Articular chondrocyte of knee joint (primary cell): ENCODE data around the gene FASTKD3. TPM values are rescaled to one million over a fixed set of nuclear protein-coding genes. Genes with fewer than 3 reads are reported as not detected.

Experiments used
- total RNA-seq: library from RNA; depleted of rRNA; stranded (reverse); fragments of >200 nt; gene quantifications from 2 replicates; pipeline ENCODE4 v1.2.3, GENCODE V29; 2012

Gene FASTKD3, protein sequence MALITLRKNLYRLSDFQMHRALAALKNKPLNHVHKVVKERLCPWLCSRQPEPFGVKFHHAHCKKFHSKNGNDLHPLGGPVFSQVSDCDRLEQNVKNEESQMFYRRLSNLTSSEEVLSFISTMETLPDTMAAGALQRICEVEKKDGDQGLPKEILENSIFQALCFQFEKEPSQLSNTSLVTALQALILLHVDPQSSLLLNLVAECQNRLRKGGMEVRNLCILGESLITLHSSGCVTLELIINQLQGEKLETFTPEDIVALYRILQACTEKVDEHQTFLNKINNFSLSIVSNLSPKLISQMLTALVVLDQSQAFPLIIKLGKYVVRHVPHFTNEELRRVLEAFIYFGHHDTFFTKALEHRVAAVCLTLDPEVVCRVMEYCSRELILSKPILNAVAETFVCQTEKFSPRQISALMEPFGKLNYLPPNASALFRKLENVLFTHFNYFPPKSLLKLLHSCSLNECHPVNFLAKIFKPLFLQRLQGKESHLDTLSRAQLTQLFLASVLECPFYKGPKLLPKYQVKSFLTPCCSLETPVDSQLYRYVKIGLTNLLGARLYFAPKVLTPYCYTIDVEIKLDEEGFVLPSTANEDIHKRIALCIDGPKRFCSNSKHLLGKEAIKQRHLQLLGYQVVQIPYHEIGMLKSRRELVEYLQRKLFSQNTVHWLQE
- 16.3 and 16.6 TPM in 2 replicates for total RNA-seq

DNA sequence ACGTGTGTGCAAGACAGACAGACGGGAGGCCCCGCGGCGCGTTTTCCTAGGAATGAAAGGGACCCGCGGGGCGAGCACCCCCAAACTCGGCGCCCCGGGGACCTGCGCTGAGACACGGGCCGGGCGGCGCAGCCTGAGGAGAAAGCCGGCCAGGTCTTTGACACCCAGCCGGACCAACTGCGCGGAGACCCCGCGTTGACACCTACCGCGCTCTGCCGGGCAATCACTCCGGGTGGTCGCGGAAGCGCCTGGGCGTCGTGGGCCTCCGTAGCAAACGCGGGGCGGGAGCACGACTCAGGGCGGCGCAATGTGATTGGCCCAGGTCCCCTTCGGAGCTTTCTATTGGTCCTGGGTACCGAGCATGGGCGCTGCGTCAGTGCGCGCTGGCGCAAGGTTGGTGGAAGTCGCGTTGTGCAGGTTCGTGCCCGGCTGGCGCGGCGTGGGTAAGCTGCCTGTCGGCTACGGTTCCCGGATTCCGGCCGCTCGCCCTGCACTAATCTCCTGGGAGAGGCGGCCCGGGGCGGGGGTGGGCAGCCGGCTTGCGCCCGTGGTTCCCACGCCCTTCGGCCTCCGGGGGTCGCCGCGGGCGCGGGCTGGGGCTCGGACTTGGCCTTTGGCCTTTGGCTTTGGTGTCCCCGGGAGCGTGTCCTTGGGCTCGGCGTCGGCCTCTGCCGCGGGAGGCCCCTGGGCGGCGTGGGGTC lies at the start of gene FASTKD3, which contains the start of gene MTRR:
Gene FASTKD3 (minus strand): TSS at position 259 of the 701 bp plus-strand sequence. CDS start 948 bp downstream, outside the sequence.
Gene MTRR (plus strand): TSS at position 376 of the 701 bp plus-strand sequence. CDS start 1,647 bp downstream, outside the sequence.

DNA sequence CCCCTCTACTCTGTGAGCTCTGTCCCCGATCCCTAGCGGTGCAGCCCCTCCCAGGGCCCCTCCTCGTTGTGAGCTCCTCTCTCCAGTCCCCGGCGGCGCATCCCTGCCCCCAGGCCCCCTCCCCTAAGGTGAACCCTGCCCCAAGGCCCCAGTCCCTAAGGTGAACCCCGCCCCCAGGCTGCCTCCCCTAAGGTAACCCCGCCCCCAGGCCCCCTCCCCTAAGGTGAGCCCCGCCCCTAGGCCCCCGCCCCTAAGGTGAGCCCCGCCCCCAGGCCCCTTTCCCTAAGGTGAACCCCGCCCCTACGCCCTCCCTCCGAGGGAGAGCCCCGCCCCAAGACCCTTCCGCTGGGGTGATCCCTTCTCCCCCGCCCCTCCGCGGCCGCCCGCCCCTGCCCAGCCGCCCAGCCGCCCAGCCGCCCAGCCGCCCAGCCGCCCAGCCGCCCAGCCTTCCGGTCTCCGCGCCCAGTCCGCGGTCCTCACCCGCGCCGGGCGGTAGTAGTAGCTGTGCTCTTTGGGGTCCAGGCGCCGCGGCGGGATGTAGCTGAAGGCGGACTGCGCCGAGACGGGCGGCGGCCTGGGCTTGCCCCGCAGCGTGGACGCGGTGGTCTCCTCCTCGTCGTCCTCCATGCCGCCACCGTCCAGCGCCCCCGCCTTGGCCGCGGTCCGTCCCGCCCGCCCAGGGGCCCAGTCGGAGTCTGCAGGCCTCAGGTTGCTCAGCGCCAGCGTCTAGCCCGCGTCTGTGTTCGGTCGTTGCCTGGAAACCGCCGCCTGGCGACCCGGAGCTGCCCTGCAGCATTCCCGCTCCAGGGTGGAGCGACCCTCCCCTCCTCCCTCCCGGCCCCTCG lies 18.2 kb downstream of the FASTKD3 start, which contains the start of gene CFAP90:
Gene CFAP90 (minus strand): TSS at position 739 of the 845 bp plus-strand sequence. CDS start 112 bp downstream, at position 627.

Other genes starting within 250 kb of the FASTKD3 start
- gene CFAP90, start 17.9 kb downstream of the FASTKD3 start, total RNA-seq, result 0.13 and 0.43 TPM in 2 replicates
- gene MTRR, start 117 bp upstream of the FASTKD3 start, total RNA-seq, result 44.8 and 48.0 TPM in 2 replicates